Hematopoietic multipotent progenitor cell treated with erythropoietin and hydrocortisone succinate and interleukin-3 and kit ligand, for 17 days (in vitro differentiated cells): Measurements from ENCODE around the gene SLC39A6.
"Not testable (repeated sequence)": the region's sequence is repeated elsewhere in the genome, so short reads cannot be mapped to it uniquely, and the experiment has no call there.

Source experiments
- DNase-seq: peaks from one replicate; pipeline ENCODE4 v3.0.0-alpha.2; 2015; ENCODE audit warnings: low spot score

SLC39A6 gene, protein sequence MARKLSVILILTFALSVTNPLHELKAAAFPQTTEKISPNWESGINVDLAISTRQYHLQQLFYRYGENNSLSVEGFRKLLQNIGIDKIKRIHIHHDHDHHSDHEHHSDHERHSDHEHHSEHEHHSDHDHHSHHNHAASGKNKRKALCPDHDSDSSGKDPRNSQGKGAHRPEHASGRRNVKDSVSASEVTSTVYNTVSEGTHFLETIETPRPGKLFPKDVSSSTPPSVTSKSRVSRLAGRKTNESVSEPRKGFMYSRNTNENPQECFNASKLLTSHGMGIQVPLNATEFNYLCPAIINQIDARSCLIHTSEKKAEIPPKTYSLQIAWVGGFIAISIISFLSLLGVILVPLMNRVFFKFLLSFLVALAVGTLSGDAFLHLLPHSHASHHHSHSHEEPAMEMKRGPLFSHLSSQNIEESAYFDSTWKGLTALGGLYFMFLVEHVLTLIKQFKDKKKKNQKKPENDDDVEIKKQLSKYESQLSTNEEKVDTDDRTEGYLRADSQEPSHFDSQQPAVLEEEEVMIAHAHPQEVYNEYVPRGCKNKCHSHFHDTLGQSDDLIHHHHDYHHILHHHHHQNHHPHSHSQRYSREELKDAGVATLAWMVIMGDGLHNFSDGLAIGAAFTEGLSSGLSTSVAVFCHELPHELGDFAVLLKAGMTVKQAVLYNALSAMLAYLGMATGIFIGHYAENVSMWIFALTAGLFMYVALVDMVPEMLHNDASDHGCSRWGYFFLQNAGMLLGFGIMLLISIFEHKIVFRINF

DNA sequence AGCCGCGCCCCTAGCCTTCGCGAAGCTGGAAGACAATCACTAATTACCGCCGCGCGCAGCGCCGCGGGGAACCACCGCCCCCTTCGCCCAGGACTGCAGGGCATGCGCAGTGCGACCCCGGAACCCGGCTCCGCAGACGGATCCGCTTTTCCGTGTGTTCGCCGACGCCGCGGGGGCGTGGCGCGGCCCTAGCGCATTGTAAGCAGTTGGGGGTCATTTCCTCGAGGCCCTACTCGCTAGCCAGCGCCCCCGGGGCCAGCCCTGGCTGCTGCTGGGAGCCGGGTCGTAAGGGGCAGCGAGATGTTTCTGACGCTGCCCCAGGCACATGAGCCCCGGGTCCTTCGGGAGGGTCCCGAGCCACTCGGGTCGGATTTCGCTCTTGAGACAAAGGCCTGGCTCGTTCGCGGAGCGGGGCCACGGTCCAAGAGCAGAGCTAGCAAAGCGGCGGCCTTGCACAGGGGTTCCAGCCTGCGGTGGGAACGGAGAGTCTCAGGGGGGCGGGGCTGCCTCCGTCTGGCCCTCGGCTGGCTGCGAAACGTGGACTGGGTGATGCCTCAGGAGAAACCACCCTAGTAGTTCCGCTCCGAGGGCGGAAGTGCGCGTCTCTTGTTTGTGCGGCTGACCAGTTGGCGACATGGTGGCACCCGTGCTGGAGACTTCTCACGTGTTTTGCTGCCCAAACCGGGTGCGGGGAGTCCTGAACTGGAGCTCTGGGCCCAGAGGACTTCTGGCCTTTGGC lies at the start of gene SLC39A6, which contains the start of gene ELP2:
SLC39A6 (minus strand) TSS at position 41 of the 739 bp plus-strand sequence. CDS start 2,333 bp downstream, outside the sequence.
ELP2 (plus strand) TSS at position 600 of the 739 bp plus-strand sequence; CDS start at position 635, 35 bp downstream.
- peak; percentile 96 for DNase-seq

DNA sequence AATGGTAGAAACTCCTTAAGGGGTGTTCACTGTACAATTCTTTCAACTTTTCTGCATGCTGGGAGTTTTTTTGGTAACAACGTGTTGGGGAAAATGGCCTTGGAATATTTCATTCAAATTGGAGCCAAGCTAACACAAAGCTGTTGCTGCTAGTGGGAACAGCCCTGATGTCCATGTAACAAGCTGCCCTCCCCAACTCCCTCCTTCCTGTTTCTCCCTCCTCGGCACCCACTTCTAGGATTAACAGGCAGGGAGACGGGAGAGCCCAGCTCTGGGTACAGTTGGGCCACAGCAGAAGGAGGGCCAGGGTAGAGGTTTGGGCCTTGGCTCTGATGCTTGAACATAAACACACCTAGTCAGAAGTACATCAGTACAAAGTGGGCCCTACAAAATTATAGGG lies 48.8 kb upstream of the SLC39A6 start:
- no peak for DNase-seq

DNA sequence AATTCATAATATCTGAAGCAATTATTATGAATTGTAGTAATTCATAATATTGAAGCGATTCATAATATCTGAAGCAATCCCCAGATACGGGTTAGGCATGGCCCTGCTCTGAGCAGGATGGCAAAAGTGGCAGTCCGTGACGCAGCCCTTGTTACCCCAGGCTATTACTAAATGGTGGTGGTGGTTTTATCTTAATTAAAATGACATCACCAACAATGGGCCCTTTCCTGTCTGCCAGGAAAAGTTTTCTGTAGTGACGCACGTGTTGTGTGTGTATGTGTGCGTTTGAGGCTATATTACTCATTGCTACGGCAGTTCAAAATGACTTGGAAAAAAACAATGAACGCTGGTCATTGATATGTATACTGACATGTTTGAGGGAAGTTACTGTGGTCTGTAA lies 47.6 kb upstream of the SLC39A6 start:
- DNase-seq, result no peak

DNA sequence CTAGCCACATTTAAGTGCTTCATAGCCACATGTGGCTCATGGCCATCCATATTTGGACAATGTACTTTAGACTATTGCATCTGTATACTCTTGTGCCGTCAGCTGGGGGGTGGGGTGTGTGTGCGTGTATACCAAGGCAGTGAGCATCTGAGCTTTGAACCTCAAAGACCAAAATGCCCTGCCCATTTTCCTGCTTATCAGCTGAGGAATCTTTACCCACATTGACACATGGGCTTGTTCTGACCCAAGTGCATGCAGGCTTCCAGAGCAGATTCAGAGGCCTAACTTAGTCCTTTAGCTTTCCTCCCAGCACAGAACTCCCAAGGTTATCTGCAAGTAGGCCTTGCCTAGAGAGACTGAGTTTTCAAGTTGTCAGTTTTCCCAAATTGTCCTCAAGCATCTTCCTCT lies 47.0 kb upstream of the SLC39A6 start:
- no peak for DNase-seq

DNA sequence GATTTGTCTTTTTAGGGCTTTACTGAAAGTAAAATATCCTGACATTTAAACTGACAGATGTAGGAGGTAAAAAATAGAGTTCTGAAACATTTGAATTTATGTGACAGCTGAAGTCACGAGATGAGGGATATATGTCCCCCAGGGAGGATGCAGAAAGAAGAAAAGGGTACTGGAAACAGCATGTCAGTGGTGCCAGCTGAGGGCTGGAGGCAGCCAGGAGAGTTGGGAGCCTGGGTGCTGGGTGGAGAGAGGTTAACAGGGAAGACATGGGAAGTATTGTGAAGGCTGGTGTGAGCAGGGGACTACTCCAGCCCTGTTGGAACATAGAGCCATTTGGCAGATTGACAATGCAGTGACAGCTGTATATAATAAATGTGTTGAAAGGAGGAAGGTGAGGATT lies 46.3 kb upstream of the SLC39A6 start:
- DNase-seq, result no peak

DNA sequence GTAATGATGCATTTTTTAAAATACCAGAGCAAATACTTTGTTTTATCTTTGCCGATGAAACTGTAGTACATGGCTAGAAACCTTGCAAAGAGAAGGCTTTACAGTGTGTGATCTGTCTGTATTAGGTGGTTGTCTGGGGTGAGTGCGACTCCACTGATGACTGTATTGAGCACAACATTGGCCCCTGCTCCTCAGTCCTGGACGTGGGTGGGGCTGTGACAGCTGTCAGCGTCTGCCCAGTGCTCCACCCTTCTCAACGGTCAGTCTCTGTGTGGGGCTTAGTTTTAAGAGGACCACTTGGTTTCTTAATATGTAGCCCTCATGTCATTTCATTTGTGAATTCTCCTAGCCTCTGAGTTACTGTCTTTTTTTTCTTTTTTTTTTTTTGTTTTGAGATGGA lies 40.8 kb upstream of the SLC39A6 start:
- DNase-seq, result no peak

DNA sequence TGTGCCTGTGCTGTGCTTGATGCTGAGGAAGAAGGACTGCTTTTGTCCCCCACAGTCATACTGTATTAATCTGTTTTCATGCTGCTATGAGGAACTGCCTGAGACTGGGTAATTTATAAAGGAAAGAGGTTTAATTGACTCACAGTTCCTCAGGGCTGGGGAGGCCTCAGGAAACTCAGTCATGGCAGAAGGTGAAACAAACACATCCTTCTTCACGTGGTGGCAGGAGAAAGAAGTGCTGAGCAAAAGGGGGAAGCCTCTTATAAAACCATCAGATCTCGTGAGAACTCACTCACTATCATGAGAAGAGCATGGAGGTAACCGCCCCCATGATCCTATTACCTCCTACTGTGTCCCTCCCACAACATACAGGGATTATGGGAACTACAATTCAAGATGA lies 39.2 kb upstream of the SLC39A6 start:
- DNase-seq, result not testable (repeated sequence)

DNA sequence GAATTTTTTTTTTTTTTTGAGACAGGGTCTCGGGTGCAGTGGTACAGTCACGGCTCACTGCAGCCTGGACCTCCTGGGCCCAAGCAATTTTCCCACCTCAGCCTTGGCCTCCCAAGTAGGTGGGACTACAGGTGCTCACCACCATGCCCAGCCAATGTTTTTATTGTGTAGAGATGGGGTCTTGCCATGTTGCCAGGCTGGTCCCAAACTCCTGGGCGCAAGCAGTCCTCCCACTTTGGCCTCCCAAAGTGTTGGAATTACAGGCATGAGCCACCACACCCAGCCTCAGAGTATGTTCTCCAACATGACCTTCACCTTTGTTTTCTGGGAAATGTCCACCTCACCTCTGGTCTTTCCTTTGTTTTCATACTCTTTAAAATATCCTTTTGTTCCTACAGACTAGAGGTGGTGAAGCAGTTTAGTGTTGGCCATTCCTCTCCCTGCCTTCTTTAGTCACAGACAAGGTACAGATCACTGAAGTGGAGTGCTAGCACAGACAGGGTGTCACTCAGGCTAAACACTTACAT lies 38.6 kb upstream of the SLC39A6 start:
- DNase-seq, result no peak

DNA sequence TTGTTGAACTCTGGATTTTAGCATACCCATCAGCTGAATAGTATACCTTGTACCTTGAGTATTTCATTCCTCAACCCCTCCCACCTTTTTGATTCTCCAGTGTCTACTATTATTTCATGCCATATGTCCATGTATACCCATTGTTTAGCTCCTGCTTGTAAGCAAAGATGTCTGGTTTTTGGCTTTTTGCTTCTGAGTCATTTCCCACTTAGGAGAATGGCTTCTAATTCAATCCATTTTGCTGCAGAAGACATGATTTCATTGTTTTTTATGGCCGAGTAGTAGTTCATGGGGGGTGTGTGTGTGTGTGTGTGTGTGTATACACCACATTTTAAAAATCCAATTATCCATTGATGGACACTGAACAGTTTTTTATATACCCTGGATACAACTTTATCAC lies 33.8 kb upstream of the SLC39A6 start:
- no peak for DNase-seq

DNA sequence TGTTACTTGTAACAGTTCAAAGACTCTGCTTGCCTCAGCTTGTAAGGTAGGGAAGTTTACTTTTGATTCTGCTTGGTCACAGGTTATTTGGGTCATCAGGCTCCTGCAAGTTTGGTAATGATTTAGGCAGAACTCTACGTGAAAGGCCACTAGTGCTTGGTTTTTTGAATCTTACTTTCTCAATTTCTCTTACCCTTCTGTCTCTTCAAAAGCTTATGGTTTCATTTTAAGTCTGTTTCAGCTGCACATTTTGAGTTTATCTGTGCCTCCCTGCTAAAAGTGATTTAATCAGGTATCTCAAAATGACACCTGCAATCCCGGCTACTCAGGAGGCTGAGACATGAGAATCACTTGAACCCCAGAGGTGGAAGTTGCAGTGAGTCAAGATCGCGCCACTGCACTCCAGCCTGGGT lies 31.8 kb upstream of the SLC39A6 start:
- no peak for DNase-seq

DNA sequence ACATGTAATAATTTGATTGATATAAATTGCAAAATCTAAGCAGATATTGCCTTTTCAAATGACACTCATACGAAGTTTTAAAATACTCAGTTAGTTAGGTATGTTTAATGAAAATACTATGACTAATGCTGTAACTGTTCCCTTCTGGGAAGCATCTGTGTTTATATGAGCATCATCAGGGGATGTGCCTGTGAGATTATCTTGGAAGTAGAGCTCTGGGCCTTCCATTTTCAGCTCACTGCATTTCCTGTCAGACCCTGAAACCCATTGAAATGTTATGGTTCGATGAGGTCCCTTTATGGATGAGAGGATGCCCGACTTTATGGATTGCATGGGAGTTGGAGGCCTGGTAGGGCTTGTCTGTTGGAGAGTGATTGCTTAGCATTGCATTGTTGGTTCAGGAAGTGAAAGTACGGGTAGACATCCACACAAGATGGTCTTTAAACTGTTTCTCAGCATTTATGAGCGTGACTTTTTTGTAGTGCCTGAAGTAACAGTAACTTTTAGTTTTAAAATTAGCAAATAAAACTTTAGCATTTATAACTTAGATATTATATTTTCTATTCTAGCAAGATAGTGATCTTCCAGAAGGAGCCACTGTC lies 29.2 kb upstream of the SLC39A6 start:
- DNase-seq, result no peak

DNA sequence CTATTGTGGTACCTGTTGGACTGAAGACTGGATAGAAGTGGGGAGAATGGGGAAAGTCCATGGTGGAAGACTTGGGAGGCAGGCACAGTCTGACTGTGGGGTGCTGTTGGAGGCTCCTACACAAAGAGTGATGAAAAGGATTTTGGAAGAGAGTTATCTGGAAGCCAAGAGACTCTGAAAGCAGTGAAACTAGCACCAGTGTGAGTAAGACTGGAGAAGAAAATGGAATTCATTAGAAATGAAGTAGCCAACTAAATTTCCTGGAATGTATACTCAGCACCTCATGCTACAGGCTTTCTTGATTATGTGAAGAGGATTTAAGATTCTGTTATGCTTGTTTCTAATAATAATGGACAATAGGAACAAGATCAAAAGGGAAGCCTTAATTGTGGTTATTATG lies 28.3 kb upstream of the SLC39A6 start:
- no peak for DNase-seq

DNA sequence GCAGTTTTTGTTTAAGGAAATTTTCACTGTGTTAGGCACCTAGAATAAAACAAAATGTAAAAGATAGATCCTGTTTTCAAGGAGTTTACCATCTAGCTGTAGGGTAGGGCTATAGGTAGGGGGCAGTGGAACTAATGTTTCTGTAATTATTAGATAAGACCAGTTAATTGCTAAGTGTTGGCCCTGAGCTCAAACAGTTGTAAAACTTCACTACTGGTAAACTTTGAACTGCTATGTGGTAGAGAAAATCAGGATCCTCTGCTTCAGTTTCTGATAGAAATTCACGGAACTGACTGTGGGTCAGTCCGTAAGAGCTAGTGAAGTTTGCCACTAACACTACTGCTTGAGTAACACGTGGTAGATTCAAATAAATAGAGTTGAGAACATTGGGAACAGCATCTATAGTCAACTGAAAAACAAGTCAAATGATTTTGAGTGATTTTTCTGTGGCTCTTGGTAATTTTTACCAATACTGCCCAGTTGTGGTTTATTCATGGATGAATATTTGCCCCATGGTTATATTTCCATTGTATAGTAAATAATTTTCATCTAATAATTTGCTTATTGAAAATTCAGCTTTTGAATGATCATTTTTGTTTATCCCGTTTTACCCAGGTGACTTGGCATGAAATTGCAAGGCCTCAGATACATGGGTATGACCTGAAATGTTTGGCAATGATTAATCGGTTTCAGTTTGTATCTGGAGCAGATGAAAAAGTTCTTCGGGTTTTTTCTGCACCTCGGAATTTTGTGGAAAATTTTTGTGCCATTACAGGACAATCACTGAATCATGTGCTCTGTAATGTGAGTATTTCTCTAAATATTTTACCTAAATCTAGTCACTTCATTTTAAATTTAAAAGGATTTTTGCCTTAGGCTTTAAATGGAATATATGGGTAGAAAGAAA lies 27.0 kb upstream of the SLC39A6 start:
- DNase-seq, result no peak

DNA sequence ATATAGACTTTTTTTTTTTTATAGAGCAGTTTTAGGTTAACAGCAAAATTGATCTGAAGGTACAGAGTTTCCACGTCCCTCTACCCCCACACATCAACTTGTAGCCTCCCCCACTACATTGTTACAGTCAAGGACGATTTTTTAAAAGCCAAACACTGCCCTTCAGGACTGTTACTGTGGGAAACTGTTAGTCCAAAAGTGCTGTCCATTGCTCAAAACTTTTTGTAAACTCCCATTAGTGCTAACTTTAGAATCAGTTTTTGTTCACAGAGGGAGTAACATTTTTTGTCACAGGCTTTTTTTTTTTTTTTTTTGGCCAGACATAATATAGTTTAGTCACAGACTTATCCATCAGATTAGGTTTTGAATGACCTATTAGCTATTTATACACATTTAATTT lies 24.6 kb upstream of the SLC39A6 start:
- DNase-seq, result no peak

DNA sequence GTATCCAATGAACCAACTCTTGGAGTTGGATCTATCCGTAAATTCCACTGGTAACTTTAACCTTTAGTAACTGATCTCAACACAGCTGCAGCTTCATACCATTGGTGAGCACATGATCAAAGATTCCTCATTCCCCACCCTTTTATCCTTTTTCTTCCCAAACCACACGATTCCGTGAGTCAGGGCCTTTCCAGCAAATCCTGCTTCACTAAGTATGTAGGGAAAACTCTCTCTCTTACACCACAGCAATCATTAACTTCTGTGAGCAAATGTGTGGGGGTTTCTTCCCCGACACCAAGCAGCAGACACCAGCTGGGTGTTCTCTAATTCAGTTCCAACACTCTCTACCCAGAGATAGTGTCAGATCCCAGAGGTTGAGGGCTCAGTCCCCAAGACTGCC lies 24.1 kb upstream of the SLC39A6 start:
- no peak for DNase-seq

DNA sequence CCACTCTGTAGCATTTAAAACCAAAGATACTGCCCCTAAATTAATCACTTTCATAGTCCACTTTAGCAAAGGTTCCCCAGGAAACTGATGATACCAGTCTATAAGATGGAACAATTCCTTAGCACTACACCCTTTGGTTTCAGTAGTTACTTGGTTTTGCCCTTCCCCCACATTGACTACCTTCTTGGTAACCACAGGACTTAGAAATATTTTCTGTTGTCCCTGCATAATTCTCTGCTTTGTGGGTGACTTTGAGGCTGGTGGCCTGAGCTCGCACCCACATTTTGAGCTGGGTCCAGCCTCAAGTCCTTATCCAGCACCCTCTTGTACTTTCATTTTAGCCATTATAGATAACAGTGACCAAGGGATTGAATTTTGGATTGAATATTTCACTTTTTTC lies 23.6 kb upstream of the SLC39A6 start:
- no peak for DNase-seq

DNA sequence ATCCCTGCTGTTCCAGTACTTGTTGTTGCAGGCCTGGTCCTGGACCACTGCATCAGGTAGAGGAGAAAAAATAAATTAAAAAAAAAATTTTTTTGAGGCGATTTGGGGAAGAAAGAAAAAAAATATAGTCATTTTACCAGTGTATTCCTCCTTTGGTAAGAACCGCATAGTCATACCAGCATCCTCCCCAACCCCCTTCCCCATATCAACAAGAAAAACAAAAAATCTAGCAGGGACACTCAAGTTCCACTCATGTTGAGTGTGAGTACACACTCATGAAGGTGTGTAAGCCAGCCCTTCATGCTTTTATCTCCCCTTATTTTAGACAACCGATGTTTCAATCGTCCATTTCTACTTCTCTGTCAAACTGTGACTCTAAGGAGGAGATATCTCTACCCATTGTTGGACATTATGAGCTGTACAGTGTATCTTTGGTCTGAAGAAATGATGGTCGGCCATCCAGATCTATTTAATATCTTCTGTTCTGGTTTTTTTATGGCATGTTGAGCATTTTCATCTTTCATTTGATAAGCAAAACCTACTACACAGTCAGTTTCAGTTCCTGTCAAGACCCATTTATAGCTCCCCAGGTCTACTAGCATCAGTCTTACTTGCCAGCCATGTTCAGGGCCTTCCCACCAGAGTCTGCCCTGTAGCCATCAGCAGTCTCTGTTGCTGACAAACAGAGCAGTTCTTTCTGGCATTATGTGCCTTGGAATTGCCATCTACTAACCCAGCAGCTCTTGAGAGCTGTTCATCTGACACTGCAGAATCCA lies 20.6 kb upstream of the SLC39A6 start:
- DNase-seq, result no peak

DNA sequence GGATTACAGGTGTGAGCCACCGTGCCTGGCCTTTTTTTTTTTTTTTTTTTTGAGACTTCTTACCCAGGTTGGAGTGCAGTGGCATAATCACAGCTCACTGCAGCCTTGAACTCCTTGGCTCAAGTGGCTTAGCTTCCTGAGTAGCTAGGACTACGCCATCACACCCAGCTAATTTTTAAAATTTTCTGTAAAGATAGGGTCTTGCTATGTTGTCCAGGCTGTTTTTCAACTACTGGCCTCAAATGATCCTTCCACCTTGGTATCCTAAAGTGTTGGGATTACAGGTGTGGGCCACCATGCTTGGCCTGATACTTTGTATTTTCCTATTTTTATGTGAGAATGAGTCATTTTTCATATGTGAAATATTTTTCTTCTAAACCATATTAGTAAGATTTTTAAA lies 14.3 kb upstream of the SLC39A6 start:
- no peak for DNase-seq

DNA sequence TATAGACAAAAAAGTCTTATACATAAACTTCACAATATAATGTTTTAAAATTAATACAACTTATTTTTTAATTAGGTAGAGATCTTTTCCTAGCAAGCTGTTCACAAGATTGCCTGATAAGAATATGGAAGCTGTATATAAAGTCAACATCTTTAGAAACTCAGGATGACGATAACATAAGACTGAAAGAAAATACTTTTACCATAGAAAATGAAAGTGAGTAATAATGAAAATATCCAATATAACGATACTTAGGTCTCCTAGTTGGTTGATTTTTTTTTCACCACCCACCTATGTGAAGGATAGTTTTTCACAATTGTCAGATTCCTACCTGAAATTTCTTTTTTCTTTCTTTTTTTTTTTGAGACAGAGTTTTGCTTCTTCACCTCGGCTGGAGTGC lies 13.6 kb upstream of the SLC39A6 start:
- DNase-seq, result no peak

DNA sequence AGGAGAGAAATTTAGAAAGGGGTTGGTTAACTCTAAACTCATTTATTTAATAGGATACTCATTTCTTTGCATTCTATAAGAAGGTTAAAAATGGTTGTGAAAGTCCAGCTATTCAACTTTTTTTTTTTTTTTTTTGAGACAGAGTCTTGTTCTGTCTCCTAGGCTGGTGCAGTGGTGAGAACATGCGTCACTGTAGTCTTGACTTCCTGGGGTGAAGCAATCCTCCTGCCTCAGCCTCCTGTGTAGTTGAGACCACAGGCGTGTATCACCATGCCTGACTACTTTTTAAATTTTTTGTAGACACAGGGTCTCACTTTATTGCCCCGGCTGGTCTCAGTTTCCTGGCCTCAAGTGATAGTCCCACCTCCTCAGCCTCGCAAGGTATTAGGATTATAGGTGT lies 12.4 kb upstream of the SLC39A6 start:
- no peak for DNase-seq
